ENCODE data around the gene ROPN1L. TPM values are rescaled to one million over a fixed set of nuclear protein-coding genes. Genes with fewer than 3 reads are reported as not detected.

ROPN1L gene
- total RNA-seq, 1 experiment from 2014 or later = 0.66 TPM

DNA sequence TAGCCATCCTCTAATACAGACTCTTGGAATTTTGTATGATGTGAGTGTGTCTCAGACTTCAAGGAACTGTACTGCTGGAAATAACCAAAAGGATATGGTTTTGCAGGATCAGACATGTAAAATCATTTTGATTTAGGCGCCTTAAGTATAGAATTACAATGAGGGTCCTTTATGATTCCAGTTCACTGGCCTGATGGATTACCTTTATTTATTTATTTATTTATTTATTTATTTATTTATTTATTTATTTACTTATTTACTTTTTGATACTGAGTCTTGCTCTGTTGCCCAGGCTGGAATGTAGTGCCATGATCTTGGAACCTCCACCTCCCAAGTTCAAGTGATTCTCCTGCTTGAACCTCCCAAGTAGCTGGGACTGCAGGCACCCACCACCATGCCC, 37.9 kb upstream of the ROPN1L start:
- Histone ChIP-seq H3K9ac (ENCODE audit: low read length) (no peak overlapping the region), H4K20me1 (ENCODE audit: insufficient read depth) (peaks cover 9% of the 10 kb centered on the region; the same call in 1 of the 2 replicates), H3K9me3 (ENCODE audit: control insufficient read depth in 1 of 2, insufficient read depth in 1 of 2, low read depth in 1 of 2, low read length in 2 of 2) (no peaks in the 10 kb centered on the region), H3K4me1 (ENCODE audit: control insufficient read depth in 1 of 2, insufficient read depth in 2 of 2, low read length in 2 of 2) (no peaks in the 10 kb centered on the region), H3K9me2 (ENCODE audit: insufficient read depth) (no peaks in the 10 kb centered on the region), H3K4me2 (ENCODE audit: low read length) (no peak overlapping the region), H3K27ac (ENCODE audit: low read depth, low read length) (no peak overlapping the region), H2AFZ (ENCODE audit: low read depth, low read length, poor library complexity, severe bottlenecking) (no peak overlapping the region), H3K79me2 (ENCODE audit: insufficient read depth, low read length) (peaks cover 10% of the 10 kb centered on the region), H3K36me3 (ENCODE audit: control insufficient read depth in 1 of 2, insufficient read depth in 2 of 2, low read length in 2 of 2) (peaks cover 38 to 69% of the 10 kb centered on the region in 2 experiments), H3K27me3 (ENCODE audit: insufficient read depth, low read length) (no peaks in the 10 kb centered on the region), H3K4me3 (replicated peaks in 1 of 2; ENCODE audit: low read depth in 1 of 2, low read length in 2 of 2) (no peak overlapping the region)
- ChIA-PET CTCF (no interaction called here), RAD21 (ENCODE audit: low non-redundant PET in 1 of 2, low total read pairs in 2 of 2, uncharacterized antibody in 2 of 2, unreplicated experiment in 2 of 2) (no interaction called here), POLR2A (no interaction called here)
- ATAC-seq (no peak), DNase-seq (ENCODE audit: low read depth, low spot score) (no peak)
- intact Hi-C loops (cut with micrococcal nuclease) = no loop called here
- TF ChIP-seq EZH2 (IDR thresholded peaks at IDR 0.05) = no peak
- no peak for TF ChIP-seq EGR1 (IDR thresholded peaks at IDR 0.05; ENCODE audit: low read depth)
- TF ChIP-seq ZNF274 (IDR thresholded peaks at IDR 0.05; ENCODE audit: low read depth, low read length) = no peak
- no peak for TF ChIP-seq TCF7L2 (IDR thresholded peaks at IDR 0.05; ENCODE audit: borderline replicate concordance, extremely low read depth, insufficient read depth, insufficient read length)
- TF ChIP-seq, protein P1, sequence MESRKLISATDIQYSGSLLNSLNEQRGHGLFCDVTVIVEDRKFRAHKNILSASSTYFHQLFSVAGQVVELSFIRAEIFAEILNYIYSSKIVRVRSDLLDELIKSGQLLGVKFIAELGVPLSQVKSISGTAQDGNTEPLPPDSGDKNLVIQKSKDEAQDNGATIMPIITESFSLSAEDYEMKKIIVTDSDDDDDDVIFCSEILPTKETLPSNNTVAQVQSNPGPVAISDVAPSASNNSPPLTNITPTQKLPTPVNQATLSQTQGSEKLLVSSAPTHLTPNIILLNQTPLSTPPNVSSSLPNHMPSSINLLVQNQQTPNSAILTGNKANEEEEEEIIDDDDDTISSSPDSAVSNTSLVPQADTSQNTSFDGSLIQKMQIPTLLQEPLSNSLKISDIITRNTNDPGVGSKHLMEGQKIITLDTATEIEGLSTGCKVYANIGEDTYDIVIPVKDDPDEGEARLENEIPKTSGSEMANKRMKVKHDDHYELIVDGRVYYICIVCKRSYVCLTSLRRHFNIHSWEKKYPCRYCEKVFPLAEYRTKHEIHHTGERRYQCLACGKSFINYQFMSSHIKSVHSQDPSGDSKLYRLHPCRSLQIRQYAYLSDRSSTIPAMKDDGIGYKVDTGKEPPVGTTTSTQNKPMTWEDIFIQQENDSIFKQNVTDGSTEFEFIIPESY (IDR thresholded peaks at IDR 0.05; ENCODE audit: extremely low read depth, insufficient replicate concordance, low read length) = no peak
- TF ChIP-seq SP1 (IDR thresholded peaks at IDR 0.05; ENCODE audit: low read depth) = no peak
- TF ChIP-seq ATF3 (IDR thresholded peaks at IDR 0.05) = no peak
- no peak for TF ChIP-seq CEBPB (IDR thresholded peaks at IDR 0.05; ENCODE audit: low read depth)
- TF ChIP-seq JUND (IDR thresholded peaks at IDR 0.05) = no peak
- no TSS peak for BruUV-seq (replicated peaks)

Measured in HCT116 (cell line).